IMR-90 (cell line): ENCODE measurements around the gene ACACB. TPM values are rescaled to one million over a fixed set of nuclear protein-coding genes. Genes with fewer than 3 reads are reported as not detected.
A peak's percentile ranks its signal among the peaks of the same experiment; 100 is the strongest.

Experiments used
- ATAC-seq: fragments of 200-7000 bp; cut with Tn5 transposase; 2 replicates; pipeline ENCODE4 v1.9.1; 2020; ENCODE audit warnings: low read depth, mild to moderate bottlenecking, moderate library complexity
- BruUV-seq: library from RNA; stranded (reverse); fragments of 400-500 nt; replicated peaks from 2 replicates; lab custom pipeline; 2021; lab: Mats Ljungman, UMichigan
- CTCF ChIA-PET: fragments of 300-600 bp; formaldehyde crosslinking; extraction: SDS; loops from one replicate; lab custom pipeline; 2021; ENCODE audit warnings: antibody characterized with exemption; lab: Yijun Ruan, JAX
- POLR2A ChIA-PET: fragments of 300-600 bp; sonication (Branson Sonifier 250); formaldehyde crosslinking; loops from one replicate; lab custom pipeline; 2022; ENCODE audit warnings: antibody characterized with exemption; ENCODE audit not compliant: unreplicated experiment; lab: Charles Lee
- DNase-seq: peaks from one replicate; pipeline ENCODE4 v3.0.0; 2013
- H2AFZ ChIP-seq: replicated peaks from 2 replicates; pipeline ENCODE3; 2013; ENCODE audit warnings: low read length, mild to moderate bottlenecking; ENCODE audit not compliant: poor library complexity
- H2AK5ac ChIP-seq: 2 replicates; pipeline ENCODE4 v1.6.1; 2013; ENCODE audit warnings: low read depth, low read length, inconsistent platforms
- H2AK9ac ChIP-seq: replicated peaks from 2 replicates; pipeline ENCODE3; 2013; ENCODE audit warnings: mild to moderate bottlenecking, low read depth, low read length, moderate library complexity; ENCODE audit not compliant: poor library complexity
- H2BK120ac ChIP-seq: 2 replicates; pipeline ENCODE4 v1.6.1; 2013; ENCODE audit warnings: low read depth, low read length, inconsistent platforms
- H2BK15ac ChIP-seq: 3 replicates; pipeline ENCODE4 v1.6.1; 2013; ENCODE audit warnings: low read depth, low read length, inconsistent platforms
- H2BK20ac ChIP-seq: 2 replicates; pipeline ENCODE4 v1.6.1; 2013; ENCODE audit warnings: low read depth, mild to moderate bottlenecking, inconsistent platforms, low read length, moderate library complexity
- H2BK5ac ChIP-seq: 2 replicates; pipeline ENCODE4 v1.6.1; 2013; ENCODE audit warnings: mild to moderate bottlenecking, low read depth, low read length, inconsistent platforms; ENCODE audit not compliant: poor library complexity, severe bottlenecking
- H3K14ac ChIP-seq: replicated peaks from 2 replicates; pipeline ENCODE4 v1.6.1; 2013; ENCODE audit warnings: low read depth, low read length, inconsistent platforms
- H3K18ac ChIP-seq: 2 replicates; pipeline ENCODE4 v1.6.1; 2013; ENCODE audit warnings: low read depth, low read length, control low read depth
- H3K23ac ChIP-seq: 2 replicates; pipeline ENCODE4 v1.6.1; 2013; ENCODE audit warnings: low read depth, low read length, inconsistent platforms
- H3K27ac ChIP-seq: 2 replicates; pipeline ENCODE4 v1.5.1; 2013; ENCODE audit warnings: mild to moderate bottlenecking, control low read depth, low read length; ENCODE audit not compliant: insufficient read depth
- H3K27me3 ChIP-seq: 2 replicates; pipeline ENCODE4 v1.6.1; 2013; ENCODE audit warnings: low read length; ENCODE audit not compliant: control insufficient read depth, insufficient read depth
- H3K36me3 ChIP-seq: 2 replicates; pipeline ENCODE4 v1.6.1; 2013; ENCODE audit warnings: low read length, mixed read lengths; ENCODE audit not compliant: control insufficient read depth, insufficient read depth
- H3K4ac ChIP-seq: 2 replicates; pipeline ENCODE4 v1.6.1; 2013; ENCODE audit warnings: low read depth, low read length, inconsistent platforms
- H3K4me1 ChIP-seq: 2 replicates; pipeline ENCODE4 v1.6.1; 2013; ENCODE audit warnings: low read length, mixed read lengths; ENCODE audit not compliant: control insufficient read depth, insufficient read depth
- H3K4me2 ChIP-seq: 2 replicates; pipeline ENCODE4 v1.6.1; 2013; ENCODE audit warnings: low read depth, mild to moderate bottlenecking, control low read depth, low read length, moderate library complexity
- H3K4me3 ChIP-seq: 2 replicates; pipeline ENCODE4 v1.5.1; 2013; ENCODE audit warnings: low read depth, mild to moderate bottlenecking, control low read depth, low read length, moderate library complexity; ENCODE audit not compliant: insufficient read depth
- H3K56ac ChIP-seq: 2 replicates; pipeline ENCODE4 v1.6.1; 2013; ENCODE audit warnings: low read length, inconsistent platforms; ENCODE audit not compliant: insufficient read depth; ENCODE audit errors: extremely low read depth
- H3K79me1 ChIP-seq, 2 experiments: 2 replicates each; pipeline ENCODE4 v1.6.1; 2013; ENCODE audit warnings: low read length in 2 of 2, inconsistent platforms in 1 of 2, low read depth in 1 of 2
- H3K9ac ChIP-seq: 2 replicates; pipeline ENCODE4 v1.6.1; 2013; ENCODE audit warnings: low read depth, low read length, control low read depth
- H3K9me1 ChIP-seq: 2 replicates; pipeline ENCODE4 v1.6.1; 2013; ENCODE audit warnings: low read length, inconsistent platforms; ENCODE audit not compliant: insufficient read depth
- H3K9me3 ChIP-seq: 2 replicates; pipeline ENCODE4 v1.6.1; 2013; ENCODE audit warnings: low read length; ENCODE audit not compliant: control insufficient read depth, insufficient read depth
- H4K20me1 ChIP-seq: 2 replicates; pipeline ENCODE4 v1.6.1; 2013; ENCODE audit warnings: low read length, inconsistent platforms; ENCODE audit not compliant: insufficient read depth
- H4K5ac ChIP-seq: 2 replicates; pipeline ENCODE4 v1.6.1; 2013; ENCODE audit warnings: mild to moderate bottlenecking, low read depth, low read length, control low read depth
- H4K8ac ChIP-seq, 2 experiments: 2 replicates each; pipeline ENCODE4 v1.6.1; 2013; ENCODE audit warnings: low read depth in 2 of 2, low read length in 2 of 2, control low read depth in 1 of 2, inconsistent platforms in 1 of 2
- H4K91ac ChIP-seq: 2 replicates; pipeline ENCODE4 v1.6.1; 2013; ENCODE audit warnings: low read depth, low read length, inconsistent platforms; ENCODE audit not compliant: insufficient read depth
- BHLHE40 ChIP-seq: fragments of 150-350 bp; IDR thresholded peaks from 2 replicates; pipeline ENCODE4 v1.6.1; 2016; ENCODE audit warnings: mild to moderate bottlenecking, low read depth, low read length
- CHD1 ChIP-seq: IDR thresholded peaks from 2 replicates; pipeline ENCODE4 v1.6.1; 2012; ENCODE audit warnings: low read depth, low read length, improper control_type of control experiment
- FOS ChIP-seq: fragments of 150-350 bp; IDR thresholded peaks from 2 replicates; pipeline ENCODE4 v1.6.1; 2016; ENCODE audit warnings: low read depth, low read length
- MAFK ChIP-seq: IDR thresholded peaks from 2 replicates; pipeline ENCODE4 v1.6.1; 2012; ENCODE audit warnings: low read depth, low read length, improper control_type of control experiment
- MAZ ChIP-seq: IDR thresholded peaks from 2 replicates; pipeline ENCODE4 v1.6.1; 2012; ENCODE audit warnings: low read depth, mild to moderate bottlenecking, low read length, improper control_type of control experiment, moderate library complexity, borderline replicate concordance
- NFE2L2 ChIP-seq: fragments of 150-350 bp; IDR thresholded peaks from 2 replicates; pipeline ENCODE4 v1.6.1; 2016; ENCODE audit warnings: low read depth, mild to moderate bottlenecking, low read length
- POLR2A ChIP-seq: IDR thresholded peaks from 2 replicates; pipeline ENCODE4 v1.6.1; 2012; ENCODE audit warnings: mild to moderate bottlenecking, low read depth, low read length
- RCOR1 ChIP-seq: IDR thresholded peaks from 2 replicates; pipeline ENCODE4 v1.6.1; 2012; ENCODE audit warnings: mild to moderate bottlenecking, low read length, improper control_type of control experiment; ENCODE audit not compliant: insufficient replicate concordance
- RFX5 ChIP-seq: IDR thresholded peaks from 2 replicates; pipeline ENCODE4 v1.8.0; 2012; ENCODE audit warnings: low read depth, mild to moderate bottlenecking, low read length, moderate library complexity
- whole genome bisulfite sequencing, 2 experiments: methylation state at CpG; one replicate each; pipeline versions ENCODE4 v1.1.5 to v1.1.7; 2013; ENCODE audit warnings: missing lambda C conversion rate in 2 of 2; ENCODE audit not compliant: insufficient read length in 1 of 2; ENCODE audit errors: extremely low coverage in 2 of 2; 5-methylcytosine and 5-hydroxymethylcytosine counted together
- dilution Hi-C: fragments of 300-500 bp; cut with HindIII; formaldehyde crosslinking; loops from one replicate; pipeline ENCODE4 v1.14.3; 2018; ENCODE audit warnings: low sequenced_read_pairs; ENCODE audit not compliant: unreplicated experiment
- in situ Hi-C: fragments of 300-500 bp; cut with MboI; formaldehyde crosslinking; loops from 3 replicates; pipeline ENCODE4 v1.14.3; 2019; ENCODE audit warnings: low sequenced_read_pairs, inconsistent platforms, mixed read lengths
- intact Hi-C: fragments of 100-400 bp; cut with micrococcal nuclease; formaldehyde crosslinking; loops from 2 replicates; pipeline ENCODE4 v1.10.0; 2022
- polyA plus RNA-seq, 3 experiments: library from polyadenylated mRNA; depleted of rRNA; stranded (reverse); fragments of >200 nt; gene quantifications; 2 replicates each; pipeline ENCODE4 v1.2.3, GENCODE V29; 2012; ENCODE audit warnings: low replicate concordance in 1 of 3
- total RNA-seq: library from RNA; depleted of rRNA; stranded (reverse); fragments of >200 nt; gene quantifications from 2 replicates; pipeline ENCODE4 v1.2.3, GENCODE V29; 2012
- TF ChIP-seq, protein P1 (sequence below): fragments of 150-350 bp; IDR thresholded peaks from 2 replicates; pipeline ENCODE4 v1.6.1; 2017; ENCODE audit warnings: mild to moderate bottlenecking, antibody characterized with exemption, low read length, low read depth
- TF ChIP-seq, protein P2 (sequence below): fragments of 150-350 bp; IDR thresholded peaks from 2 replicates; pipeline ENCODE4 v1.6.1; 2016; ENCODE audit warnings: low read depth, mild to moderate bottlenecking, low read length, moderate library complexity, borderline replicate concordance

The ACACB gene
- total and polyA plus RNA-seq, 2 of the 4 experiments (the other 2 are of a cell fraction) = 2.0 to 2.1 TPM

DNA sequence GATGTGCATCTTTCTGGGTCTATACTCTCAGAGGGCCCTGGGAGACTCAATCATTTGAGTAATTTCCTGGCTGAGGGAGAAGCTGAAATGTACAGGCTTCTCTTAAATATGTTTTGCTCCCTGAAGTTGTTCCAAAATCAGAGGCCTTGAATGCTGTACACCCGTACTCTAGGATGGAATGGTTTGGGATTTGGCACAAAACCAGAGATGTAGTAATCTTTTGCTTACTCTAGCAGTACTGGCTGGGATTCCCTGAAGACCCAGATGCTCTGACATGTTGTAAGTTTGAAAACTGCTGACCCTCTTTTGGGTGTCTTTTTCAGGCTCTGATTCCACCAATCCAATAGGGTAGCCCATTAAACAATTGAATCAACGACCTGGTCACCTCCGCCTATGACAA is 10.4 kb downstream of the ACACB start:
- peaks cover 4% of the 10 kb centered on the region; the same call in 1 of the 2 replicates for H3K4me1 ChIP-seq
- no peak overlapping the region for H3K27ac ChIP-seq
- no peak overlapping the region for H2BK20ac ChIP-seq
- DNase-seq = peak; percentile 18
- H3K4me2 ChIP-seq = no peak overlapping the region
- 60% methylated on average over 1 of the region's 3 CpGs; no CpG with 5 or more reads in 1 of the 2 experiments for WGBS, 2 experiments
- no peaks in the 10 kb centered on the region for H3K36me3 ChIP-seq
- ChIA-PET CTCF (interaction anchor here (0.9 kb wide), 1 partner anchor 15 kb away, joined by 4 read pairs; no protein-coding TSS in a partner anchor), POLR2A (interaction anchor here (0.6 kb wide), 1 partner anchor 180 kb away, joined by 6 read pairs; no protein-coding TSS in a partner anchor)
- H2AFZ ChIP-seq = no peak overlapping the region
- H3K4me3 ChIP-seq = no peak overlapping the region
- no peak overlapping the region for H4K5ac ChIP-seq
- no peak overlapping the region for H3K4ac ChIP-seq
- TF ChIP-seq, protein P1, sequence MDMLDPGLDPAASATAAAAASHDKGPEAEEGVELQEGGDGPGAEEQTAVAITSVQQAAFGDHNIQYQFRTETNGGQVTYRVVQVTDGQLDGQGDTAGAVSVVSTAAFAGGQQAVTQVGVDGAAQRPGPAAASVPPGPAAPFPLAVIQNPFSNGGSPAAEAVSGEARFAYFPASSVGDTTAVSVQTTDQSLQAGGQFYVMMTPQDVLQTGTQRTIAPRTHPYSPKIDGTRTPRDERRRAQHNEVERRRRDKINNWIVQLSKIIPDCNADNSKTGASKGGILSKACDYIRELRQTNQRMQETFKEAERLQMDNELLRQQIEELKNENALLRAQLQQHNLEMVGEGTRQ = no peak
- TF ChIP-seq BHLHE40 (no peak), NFE2L2 (no peak), MAZ (no peak), POLR2A (no peak), RCOR1 (no peak), MAFK (no peak), FOS (no peak), CHD1 (no peak), RFX5 (no peak)
- TF ChIP-seq, protein P2, sequence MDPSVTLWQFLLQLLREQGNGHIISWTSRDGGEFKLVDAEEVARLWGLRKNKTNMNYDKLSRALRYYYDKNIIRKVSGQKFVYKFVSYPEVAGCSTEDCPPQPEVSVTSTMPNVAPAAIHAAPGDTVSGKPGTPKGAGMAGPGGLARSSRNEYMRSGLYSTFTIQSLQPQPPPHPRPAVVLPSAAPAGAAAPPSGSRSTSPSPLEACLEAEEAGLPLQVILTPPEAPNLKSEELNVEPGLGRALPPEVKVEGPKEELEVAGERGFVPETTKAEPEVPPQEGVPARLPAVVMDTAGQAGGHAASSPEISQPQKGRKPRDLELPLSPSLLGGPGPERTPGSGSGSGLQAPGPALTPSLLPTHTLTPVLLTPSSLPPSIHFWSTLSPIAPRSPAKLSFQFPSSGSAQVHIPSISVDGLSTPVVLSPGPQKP = no peak
- dilution Hi-C loops (no loop called here), in situ Hi-C loops (no loop called here), intact Hi-C loops (no loop called here)
- ATAC-seq = peak; percentile 52
- no peak overlapping the region for H2BK120ac ChIP-seq
- no peak overlapping the region for H2BK15ac ChIP-seq
- H3K27me3 ChIP-seq = peaks cover 6% of the 10 kb centered on the region
- no peak overlapping the region for H2BK5ac ChIP-seq
- H3K23ac ChIP-seq = no peak overlapping the region
- H3K9me3 ChIP-seq = no peaks in the 10 kb centered on the region
- H2AK9ac ChIP-seq = no peak overlapping the region
- no peak overlapping the region for H3K18ac ChIP-seq
- no peaks in the 10 kb centered on the region for H4K20me1 ChIP-seq
- H4K8ac ChIP-seq = no peak overlapping the region
- H3K9me1 ChIP-seq = no peaks in the 10 kb centered on the region
- H4K91ac ChIP-seq = no peak overlapping the region
- no peak overlapping the region for H3K14ac ChIP-seq
- H3K9ac ChIP-seq = no peak overlapping the region
- H3K79me1 ChIP-seq = no peaks in the 10 kb centered on the region
- no TSS peak for BruUV-seq
- no peak overlapping the region for H3K56ac ChIP-seq
- no peak overlapping the region for H2AK5ac ChIP-seq
